HepG2 (cell line): ENCODE measurements around the gene VEZT. TPM values are rescaled to one million over a fixed set of nuclear protein-coding genes. Genes with fewer than 3 reads are reported as not detected.

Experiments
- AGO2 ChIP-seq: fragments of 200-400 bp; formaldehyde crosslinking; optimal IDR thresholded peaks from 2 replicates; pipeline ENCODE3; 2017; ENCODE audit warnings: mild to moderate bottlenecking, low read depth, low read length, moderate library complexity
- ATF3 ChIP-seq: sonication (generic); formaldehyde crosslinking; IDR thresholded peaks from 2 replicates; pipeline ENCODE4 v1.4.0; 2020; ENCODE audit warnings: missing genetic modification reagents
- CREBL2 ChIP-seq: sonication (generic); formaldehyde crosslinking; IDR thresholded peaks from 2 replicates; pipeline ENCODE4 v1.8.1; 2023; ENCODE audit warnings: missing genetic modification reagents, mild to moderate bottlenecking, borderline replicate concordance
- ERF ChIP-seq: IDR thresholded peaks from 2 replicates; pipeline ENCODE4 v1.6.1; 2018; ENCODE audit warnings: missing biosample characterization, missing genetic modification reagents
- KDM1A ChIP-seq: IDR thresholded peaks from 2 replicates; pipeline ENCODE4 v1.6.1; 2016; ENCODE audit warnings: missing compliant biosample characterization
- KDM5B ChIP-seq: sonication (generic); formaldehyde crosslinking; IDR thresholded peaks from 2 replicates; pipeline ENCODE4 v1.4.0; 2020; ENCODE audit warnings: missing genetic modification reagents, mild to moderate bottlenecking, borderline replicate concordance
- KLF15 ChIP-seq: sonication (generic); formaldehyde crosslinking; IDR thresholded peaks from 2 replicates; pipeline ENCODE4 v1.8.1; 2023; ENCODE audit warnings: borderline replicate concordance, mild to moderate bottlenecking, inconsistent platforms, missing genetic modification reagents, mixed read lengths
- MTA1 ChIP-seq: sonication (generic); formaldehyde crosslinking; IDR thresholded peaks from 2 replicates; pipeline ENCODE4 v1.4.0; 2020; ENCODE audit warnings: missing genetic modification reagents, mild to moderate bottlenecking, borderline replicate concordance
- NFRKB ChIP-seq: fragments of 450-650 bp; IDR thresholded peaks from 2 replicates; pipeline ENCODE4 v1.6.1; 2017
- NRL ChIP-seq: sonication (generic); formaldehyde crosslinking; IDR thresholded peaks from 2 replicates; pipeline ENCODE4 v1.5.0; 2020; ENCODE audit warnings: missing genetic modification reagents, mild to moderate bottlenecking, moderate library complexity, borderline replicate concordance
- PCBP2 ChIP-seq: fragments of 200-400 bp; formaldehyde crosslinking; optimal IDR thresholded peaks from 2 replicates; pipeline ENCODE3; 2018; ENCODE audit warnings: low read length, low read depth; ENCODE audit not compliant: poor library complexity, severe bottlenecking
- POGZ ChIP-seq: sonication (generic); formaldehyde crosslinking; IDR thresholded peaks from 2 replicates; pipeline ENCODE4 v1.4.0; 2020; ENCODE audit warnings: mild to moderate bottlenecking, missing genetic modification reagents
- PRMT3 ChIP-seq: sonication (generic); formaldehyde crosslinking; IDR thresholded peaks from 2 replicates; pipeline ENCODE4 v1.8.1; 2022; ENCODE audit warnings: low read depth, mild to moderate bottlenecking, moderate library complexity, missing genetic modification reagents, borderline replicate concordance
- PRPF4 ChIP-seq: fragments of 200-400 bp; formaldehyde crosslinking; IDR thresholded peaks from 2 replicates; pipeline ENCODE4 v1.6.1; 2016; ENCODE audit warnings: low read length, low read depth; ENCODE audit not compliant: poor library complexity, severe bottlenecking
- SOX6 ChIP-seq, 2 experiments: fragments of 450-650 bp in 1 of 2; sonication (generic) in 1 of 2; formaldehyde crosslinking in 1 of 2; IDR thresholded peaks; 2 replicates each; pipeline versions ENCODE4 v1.4.0 to v1.6.1; 2017 to 2020; ENCODE audit warnings: antibody characterized with exemption in 1 of 2, mild to moderate bottlenecking in 1 of 2, missing genetic modification reagents in 1 of 2
- SRSF1 ChIP-seq: fragments of 200-400 bp; formaldehyde crosslinking; optimal IDR thresholded peaks from 2 replicates; pipeline ENCODE3; 2017; ENCODE audit warnings: mild to moderate bottlenecking, low read depth, low read length, moderate library complexity
- ZKSCAN5 ChIP-seq: sonication (generic); formaldehyde crosslinking; IDR thresholded peaks from 2 replicates; pipeline ENCODE4 v1.5.1; 2020; ENCODE audit warnings: mild to moderate bottlenecking, missing genetic modification reagents
- ZMAT3 ChIP-seq: sonication (generic); formaldehyde crosslinking; conservative IDR thresholded peaks from 2 replicates; pipeline ENCODE4 v1.7.0; 2021; ENCODE audit warnings: missing genetic modification reagents
- ZNF180 ChIP-seq: sonication (generic); formaldehyde crosslinking; IDR thresholded peaks from 2 replicates; pipeline ENCODE4 v1.4.0; 2020; ENCODE audit warnings: low read depth, missing genetic modification reagents, borderline replicate concordance
- ZNF33B ChIP-seq: sonication (generic); formaldehyde crosslinking; IDR thresholded peaks from 2 replicates; pipeline ENCODE4 v1.5.1; 2020; ENCODE audit warnings: mild to moderate bottlenecking, missing genetic modification reagents
- ZNF343 ChIP-seq: sonication (generic); formaldehyde crosslinking; IDR thresholded peaks from 2 replicates; pipeline ENCODE4 v1.4.0; 2020; ENCODE audit warnings: mild to moderate bottlenecking, missing genetic modification reagents
- ZNF432 ChIP-seq: sonication (generic); formaldehyde crosslinking; IDR thresholded peaks from 2 replicates; pipeline ENCODE4 v1.5.0; 2020; ENCODE audit warnings: missing genetic modification reagents, mild to moderate bottlenecking, borderline replicate concordance
- ZNF549 ChIP-seq: sonication (generic); formaldehyde crosslinking; IDR thresholded peaks from 2 replicates; pipeline ENCODE4 v1.5.0; 2020; ENCODE audit warnings: missing genetic modification reagents
- ZNF556 ChIP-seq: sonication (generic); formaldehyde crosslinking; IDR thresholded peaks from 2 replicates; pipeline ENCODE4 v1.4.0; 2020; ENCODE audit warnings: mild to moderate bottlenecking, missing genetic modification reagents, borderline replicate concordance
- ZNF709 ChIP-seq: sonication (generic); formaldehyde crosslinking; IDR thresholded peaks from 2 replicates; pipeline ENCODE4 v1.5.0; 2020; ENCODE audit warnings: mild to moderate bottlenecking, missing genetic modification reagents
- ZNF737 ChIP-seq: sonication (generic); formaldehyde crosslinking; IDR thresholded peaks from 2 replicates; pipeline ENCODE4 v1.5.0; 2020; ENCODE audit warnings: missing genetic modification reagents, mild to moderate bottlenecking, borderline replicate concordance
- ZNF782 ChIP-seq: sonication (generic); formaldehyde crosslinking; IDR thresholded peaks from 2 replicates; pipeline ENCODE4 v1.4.0; 2020; ENCODE audit warnings: missing genetic modification reagents, mild to moderate bottlenecking, borderline replicate concordance
- ZNF883 ChIP-seq: sonication (generic); formaldehyde crosslinking; IDR thresholded peaks from 2 replicates; pipeline ENCODE4 v1.5.1; 2020; ENCODE audit warnings: mild to moderate bottlenecking, missing genetic modification reagents; ENCODE audit errors: not compliant biosample characterization
- polyA plus RNA-seq, 8 experiments: library from polyadenylated mRNA; depleted of rRNA in 3 of 8; stranded (reverse) in 7 of 8; unstranded in 1 of 8; fragments of >200 nt; fragmentation: Illumina TruSeq in 4 of 8; extraction: Trizol in 4 of 8; gene quantifications; 2 replicates each; pipeline versions ENCODE4 v1.2.1 to v1.2.3, GENCODE V29; 2011 to 2016; ENCODE audit warnings: low read depth in 4 of 8, missing spikeins in 1 of 8, mixed read lengths in 1 of 8; ENCODE audit not compliant: insufficient read depth in 1 of 8
- total RNA-seq, 5 experiments: library from RNA; depleted of rRNA; stranded (reverse); fragments of >200 nt; fragmentation: Illumina TruSeq; extraction: Trizol; gene quantifications; 2 replicates each; pipeline ENCODE4 v1.2.3, GENCODE V29; 2016; ENCODE audit warnings: low read depth in 1 of 5
- TF ChIP-seq, protein P1 (sequence below): sonication (generic); formaldehyde crosslinking; IDR thresholded peaks from 2 replicates; pipeline ENCODE4 v1.8.0; 2022; ENCODE audit warnings: mild to moderate bottlenecking, missing genetic modification reagents; ENCODE audit not compliant: insufficient replicate concordance

Gene VEZT
- total and polyA plus RNA-seq, 2 of the 13 experiments (the other 11 are each of a cell fraction or from before 2014, with no cell fraction given): 35.5 to 51.6 TPM

DNA sequence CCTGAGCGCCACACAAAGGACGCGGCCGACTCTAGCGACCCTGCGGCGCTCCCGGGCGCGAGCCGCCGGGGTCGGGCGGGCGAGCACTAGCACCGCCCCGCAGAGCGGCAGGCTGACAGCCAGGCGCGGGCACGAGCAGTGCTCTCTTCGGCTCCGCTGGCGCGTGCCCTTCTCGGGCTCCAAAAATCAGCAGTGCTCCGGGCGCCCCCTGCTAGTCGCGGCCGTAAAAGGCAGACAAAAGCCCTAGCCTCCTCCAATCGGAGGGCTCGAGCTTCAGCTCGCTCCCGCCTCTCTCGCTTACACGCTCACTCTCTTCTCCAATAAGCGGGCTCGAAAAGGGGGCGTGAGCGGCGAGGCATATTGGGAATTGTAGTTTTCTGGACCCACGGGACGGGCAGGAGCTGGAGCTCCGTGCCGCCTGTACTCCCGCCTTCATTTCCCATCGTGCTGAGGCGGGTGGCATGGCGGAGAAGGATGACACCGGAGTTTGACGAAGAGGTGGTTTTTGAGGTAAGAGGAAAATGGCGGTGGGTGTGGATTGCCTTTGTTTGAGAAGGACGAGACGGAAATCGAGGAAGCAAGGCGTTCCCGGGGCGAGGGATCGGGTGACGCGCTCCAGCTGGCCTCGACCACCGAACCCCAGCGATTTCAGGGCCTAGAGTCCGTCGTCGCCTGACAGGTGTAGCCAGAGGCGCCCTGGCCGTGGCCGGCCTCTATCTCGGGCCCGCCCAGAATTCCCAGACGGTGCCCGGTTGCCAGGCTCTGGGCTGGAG is at the start of gene VEZT, which contains the start of gene FGD6 (continued):
- TF ChIP-seq ZNF883 (no peak), ZNF737 (CRISPR knock-in tag) (0 out of 2 replicates have a peak, but pooled peaks have one; percentile 42), ZNF709 (peak; percentile 88; the same call in 1 of the 2 replicates), PRMT3 (CRISPR knock-in tag) (no peak), SOX6 (IDR thresholded peaks at IDR 0.05) (no peak), SOX6 (CRISPR knock-in tag; IDR thresholded peaks at IDR 0.05) (peak; percentile 37), ZNF343 (CRISPR knock-in tag) (no peak), KDM5B (CRISPR knock-in tag) (peak; percentile 31; the same call in 1 of the 2 replicates), ZNF180 (CRISPR knock-in tag) (no peak), ZNF782 (CRISPR knock-in tag) (no peak), NRL (CRISPR knock-in tag) (peak; percentile 86), ATF3 (CRISPR knock-in tag) (no peak), KLF15 (CRISPR knock-in tag) (peak; percentile 100), MTA1 (CRISPR knock-in tag) (no peak), CREBL2 (CRISPR knock-in tag) (0 out of 2 replicates have a peak, but pooled peaks have one; percentile 32), ZNF549 (0 out of 2 replicates have a peak, but pooled peaks have one; percentile 49), ZMAT3 (CRISPR knock-in tag) (peak; percentile 87), ZKSCAN5 (CRISPR knock-in tag) (no peak), SRSF1 (peak; percentile 53), NFRKB (no peak), POGZ (CRISPR knock-in tag) (no peak), KDM1A (CRISPR knock-in tag) (no peak), PCBP2 (no peak), ZNF33B (CRISPR knock-in tag) (no peak), AGO2 (no peak), PRPF4 (no peak), ZNF432 (CRISPR knock-in tag) (no peak), ERF (peak; percentile 84), ZNF556 (CRISPR knock-in tag) (peak; percentile 19; the same call in 1 of the 2 replicates)
- TF ChIP-seq, protein P1, sequence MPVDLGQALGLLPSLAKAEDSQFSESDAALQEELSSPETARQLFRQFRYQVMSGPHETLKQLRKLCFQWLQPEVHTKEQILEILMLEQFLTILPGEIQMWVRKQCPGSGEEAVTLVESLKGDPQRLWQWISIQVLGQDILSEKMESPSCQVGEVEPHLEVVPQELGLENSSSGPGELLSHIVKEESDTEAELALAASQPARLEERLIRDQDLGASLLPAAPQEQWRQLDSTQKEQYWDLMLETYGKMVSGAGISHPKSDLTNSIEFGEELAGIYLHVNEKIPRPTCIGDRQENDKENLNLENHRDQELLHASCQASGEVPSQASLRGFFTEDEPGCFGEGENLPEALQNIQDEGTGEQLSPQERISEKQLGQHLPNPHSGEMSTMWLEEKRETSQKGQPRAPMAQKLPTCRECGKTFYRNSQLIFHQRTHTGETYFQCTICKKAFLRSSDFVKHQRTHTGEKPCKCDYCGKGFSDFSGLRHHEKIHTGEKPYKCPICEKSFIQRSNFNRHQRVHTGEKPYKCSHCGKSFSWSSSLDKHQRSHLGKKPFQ (CRISPR knock-in tag): peak; percentile 29
